Sigmoid colon (tissue), 7 donors: ENCODE data around the gene LAMP5. TPM values are rescaled to one million over a fixed set of nuclear protein-coding genes. Genes with fewer than 3 reads are reported as not detected.

Experiments used
- DNase-seq: peaks from one replicate; pipeline ENCODE4 v3.0.0-alpha.2; 2019
- H3K27ac ChIP-seq, 4 donors: fragments of 200-600 bp; sonication (generic); one replicate each; pipeline ENCODE4 v1.5.1; 2016 to 2019; ENCODE audit warnings: mild to moderate bottlenecking in 1 of 4
- H3K27me3 ChIP-seq, 3 donors: fragments of 200-600 bp; sonication (generic); one replicate each; pipeline ENCODE4 v1.5.1; 2019; ENCODE audit warnings: mild to moderate bottlenecking in 1 of 3
- H3K36me3 ChIP-seq, 4 donors: fragments of 200-600 bp; sonication (generic); one replicate each; pipeline ENCODE4 v1.5.1; 2016 to 2019
- H3K4me1 ChIP-seq, 4 donors: fragments of 200-600 bp; sonication (generic); one replicate each; pipeline ENCODE4 v1.5.1; 2017 to 2019
- H3K4me3 ChIP-seq, 4 donors: fragments of 200-600 bp; sonication (generic); one replicate each; pipeline ENCODE4 v1.5.1; 2017 to 2019; ENCODE audit warnings: mild to moderate bottlenecking in 2 of 4, moderate library complexity in 1 of 4
- H3K9me3 ChIP-seq, 4 donors: fragments of 200-600 bp in 3 of 4; sonication (generic) in 3 of 4; one replicate each; pipeline versions ENCODE4 v1.5.1 to v1.6.1; 2013 to 2019
- CTCF ChIP-seq, 4 experiments: fragments of 450-650 bp in 3 of 4; fragments of 200-600 bp in 1 of 4; IDR thresholded peaks; one replicate each; pipeline ENCODE4 v1.5.1; 2016 to 2019; ENCODE audit warnings: antibody characterized with exemption in 4 of 4, mild to moderate bottlenecking in 3 of 4, moderate library complexity in 2 of 4
- EP300 ChIP-seq, 4 donors: sonication (generic); formaldehyde crosslinking; IDR thresholded peaks; one replicate each; pipeline ENCODE4 v1.6.1; 2017; ENCODE audit warnings: antibody characterized with exemption in 4 of 4
- POLR2A ChIP-seq, 2 donors: fragments of 450-650 bp; IDR thresholded peaks; one replicate each; pipeline ENCODE4 v1.6.1; 2016; ENCODE audit warnings: antibody characterized with exemption in 2 of 2, mild to moderate bottlenecking in 2 of 2, moderate library complexity in 2 of 2
- POLR2AphosphoS5 ChIP-seq, 4 donors: sonication (generic); formaldehyde crosslinking; IDR thresholded peaks; one replicate each; pipeline ENCODE4 v1.6.1; 2017; ENCODE audit warnings: antibody characterized with exemption in 4 of 4
- WGBS, 2 donors: extraction: QIAGEN DNeasy Blood & Tissue Kit; methylation state at CpG; one replicate each; pipeline ENCODE4 v1.1.7; 2013; 5-methylcytosine and 5-hydroxymethylcytosine counted together
- intact Hi-C: fragments of 100-400 bp; cut with DNase I; formaldehyde crosslinking; loops from one replicate; pipeline ENCODE4 v1.15.1; 2023
- polyA plus RNA-seq, 3 donors: library from polyadenylated mRNA; stranded (reverse); fragments of 200-250 nt; gene quantifications; one replicate each; pipeline ENCODE4 v1.2.3, GENCODE V29; 2013
- total RNA-seq, 4 donors: library from RNA; depleted of rRNA; stranded (reverse); fragments of >200 nt; gene quantifications; one replicate each; pipeline ENCODE4 v1.1.0, GENCODE V29; 2016
- donor health status: healthy with polysubstance abuse.
- donor health status: Bipolar disorder and iron deficiency.
- donor health status: healthy.

Gene LAMP5
- total and polyA plus RNA-seq, 7 donors, result 0.16 to 3.6 (median 0.63) TPM; not detected in 1

- no peak for TF ChIP-seq CTCF (IDR thresholded peaks at IDR 0.05)
- no peak for TF ChIP-seq POLR2AphosphoS5 (IDR thresholded peaks at IDR 0.05)
- TF ChIP-seq EP300 (IDR thresholded peaks at IDR 0.05), result no peak
- TF ChIP-seq POLR2A (IDR thresholded peaks at IDR 0.05), result no peak
- intact Hi-C loops, result no loop called here
- DNase-seq, result no peak
- H3K9me3 ChIP-seq, result no peaks in the 10 kb centered on the region
- H3K36me3 ChIP-seq, result no peaks in the 10 kb centered on the region
- H3K4me3 ChIP-seq, result no peak overlapping the region
- H3K4me1 ChIP-seq, result no peaks in the 10 kb centered on the region
- no peaks in the 10 kb centered on the region for H3K27me3 ChIP-seq
- H3K27ac ChIP-seq, result no peak overlapping the region
- WGBS, 2 donors, result 96% methylated on average over 3 of the region's 3 CpGs
Observed at GRCh38 chr20:9490631-9491030, 23.8 kb upstream of the LAMP5 start.

GRCh38 chr20:9491324-9491723, 23.1 kb upstream of the LAMP5 start:
- intact Hi-C loops, result no loop called here
- WGBS, 2 donors, result 73 to 88% methylated on average over 1 of the region's 1 CpG

DNA sequence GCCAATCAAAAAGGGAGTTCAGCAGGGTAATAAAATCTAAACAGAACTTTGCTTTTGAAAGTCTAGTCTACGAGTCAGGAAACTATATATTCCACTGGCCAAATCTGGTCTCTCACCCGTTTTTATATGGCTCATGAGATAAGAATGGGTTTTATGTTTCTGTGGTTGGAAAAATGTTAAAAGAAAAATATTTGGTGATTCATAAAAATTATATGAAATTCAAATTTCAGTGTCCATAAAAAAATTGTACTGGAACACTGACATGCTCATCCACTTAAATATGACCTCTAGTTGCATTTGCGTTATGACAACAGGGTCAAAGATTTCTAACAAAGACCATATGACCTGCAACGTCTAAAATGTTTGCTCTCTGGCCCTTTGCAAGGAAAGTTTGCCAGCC, 22.3 kb upstream of the LAMP5 start:
- intact Hi-C loops, result no loop called here
- WGBS, 2 donors, result 30 to 60% methylated on average over 4 of the region's 4 CpGs

More at GRCh38 chr20:9491324-9491723, 23.1 kb upstream of the LAMP5 start:
- TF ChIP-seq CTCF (IDR thresholded peaks at IDR 0.05), result no peak
- no peak for TF ChIP-seq POLR2A (IDR thresholded peaks at IDR 0.05)
- TF ChIP-seq POLR2AphosphoS5 (IDR thresholded peaks at IDR 0.05), result no peak
- TF ChIP-seq EP300 (IDR thresholded peaks at IDR 0.05), result no peak
- H3K4me3 ChIP-seq, result no peak overlapping the region
- no peaks in the 10 kb centered on the region for H3K4me1 ChIP-seq
- H3K27ac ChIP-seq, result no peak overlapping the region
- H3K9me3 ChIP-seq, result no peaks in the 10 kb centered on the region
- no peaks in the 10 kb centered on the region for H3K36me3 ChIP-seq
- no peaks in the 10 kb centered on the region for H3K27me3 ChIP-seq
- DNase-seq, result no peak

GRCh38 chr20:9493803-9494202, 20.6 kb upstream of the LAMP5 start:
- no peak for DNase-seq
- Histone ChIP-seq H3K27me3 (no peaks in the 10 kb centered on the region), H3K4me1 (no peaks in the 10 kb centered on the region), H3K36me3 (no peaks in the 10 kb centered on the region), H3K9me3 (no peaks in the 10 kb centered on the region), H3K4me3 (no peak overlapping the region), H3K27ac (no peak overlapping the region)
- TF ChIP-seq CTCF (IDR thresholded peaks at IDR 0.05), result no peak
- no peak for TF ChIP-seq POLR2A (IDR thresholded peaks at IDR 0.05)
- TF ChIP-seq EP300 (IDR thresholded peaks at IDR 0.05), result no peak
- intact Hi-C loops, result no loop called here
- 33 to 72% methylated on average over 2 of the region's 2 CpGs for WGBS, 2 donors

More for the DNA sequence above, 22.3 kb upstream of the LAMP5 start:
- Histone ChIP-seq H3K27me3 (no peaks in the 10 kb centered on the region), H3K36me3 (no peaks in the 10 kb centered on the region), H3K9me3 (no peaks in the 10 kb centered on the region), H3K4me3 (no peak overlapping the region), H3K27ac (no peak overlapping the region), H3K4me1 (no peaks in the 10 kb centered on the region)
- no peak for TF ChIP-seq CTCF (IDR thresholded peaks at IDR 0.05)
- TF ChIP-seq EP300 (IDR thresholded peaks at IDR 0.05), result no peak
- TF ChIP-seq POLR2AphosphoS5 (IDR thresholded peaks at IDR 0.05), result no peak
- no peak for TF ChIP-seq POLR2A (IDR thresholded peaks at IDR 0.05)
- no peak for DNase-seq

DNA sequence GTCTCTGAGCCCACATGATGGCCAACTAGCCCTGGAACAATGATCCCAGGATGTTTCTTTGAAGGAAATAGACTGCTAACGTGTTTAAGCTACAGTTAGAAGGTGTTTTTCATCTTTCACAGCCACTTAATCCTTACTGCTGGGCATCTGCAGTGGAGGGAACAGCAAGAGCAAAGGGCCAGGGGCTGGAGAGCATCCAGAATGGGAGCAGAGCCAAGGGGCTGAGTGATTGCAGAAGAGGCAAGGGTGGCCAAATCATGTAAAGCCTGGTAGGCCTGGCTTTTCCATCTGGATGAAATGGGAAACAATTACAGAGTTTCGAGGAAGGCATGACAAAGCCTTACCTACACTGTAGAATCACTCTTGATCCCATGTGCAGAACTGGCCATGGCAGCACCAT, 18.7 kb upstream of the LAMP5 start:
- no peak for DNase-seq
- Histone ChIP-seq H3K27me3 (no peaks in the 10 kb centered on the region), H3K27ac (no peak overlapping the region), H3K4me3 (no peak overlapping the region), H3K36me3 (no peaks in the 10 kb centered on the region), H3K4me1 (no peaks in the 10 kb centered on the region), H3K9me3 (no peaks in the 10 kb centered on the region)
- WGBS, 2 donors, result 81 to 87% methylated on average over 2 of the region's 2 CpGs
- no peak for TF ChIP-seq POLR2AphosphoS5 (IDR thresholded peaks at IDR 0.05)
- no peak for TF ChIP-seq POLR2A (IDR thresholded peaks at IDR 0.05)
- TF ChIP-seq CTCF (IDR thresholded peaks at IDR 0.05), result no peak
- TF ChIP-seq EP300 (IDR thresholded peaks at IDR 0.05), result no peak
- intact Hi-C loops, result no loop called here
